Stimulated activated CD4-positive, alpha-beta T cell treated with anti-CD3 and anti-CD28 coated beads, Interleukin-1b, Interleukin-23, amount 100 ng/mL, for 1 hour (primary cell): ENCODE data around the gene DNAJB1.
"Not testable (repeated sequence)": the region's sequence is repeated elsewhere in the genome, so short reads cannot be mapped to it uniquely, and the experiment has no call there.

Source experiments
- DNase-seq, 2 donors: peaks; one replicate each; pipeline ENCODE4 v3.0.0-alpha.2; 2020; ENCODE audit warnings: low read depth in 2 of 2

The DNAJB1 gene

DNA sequence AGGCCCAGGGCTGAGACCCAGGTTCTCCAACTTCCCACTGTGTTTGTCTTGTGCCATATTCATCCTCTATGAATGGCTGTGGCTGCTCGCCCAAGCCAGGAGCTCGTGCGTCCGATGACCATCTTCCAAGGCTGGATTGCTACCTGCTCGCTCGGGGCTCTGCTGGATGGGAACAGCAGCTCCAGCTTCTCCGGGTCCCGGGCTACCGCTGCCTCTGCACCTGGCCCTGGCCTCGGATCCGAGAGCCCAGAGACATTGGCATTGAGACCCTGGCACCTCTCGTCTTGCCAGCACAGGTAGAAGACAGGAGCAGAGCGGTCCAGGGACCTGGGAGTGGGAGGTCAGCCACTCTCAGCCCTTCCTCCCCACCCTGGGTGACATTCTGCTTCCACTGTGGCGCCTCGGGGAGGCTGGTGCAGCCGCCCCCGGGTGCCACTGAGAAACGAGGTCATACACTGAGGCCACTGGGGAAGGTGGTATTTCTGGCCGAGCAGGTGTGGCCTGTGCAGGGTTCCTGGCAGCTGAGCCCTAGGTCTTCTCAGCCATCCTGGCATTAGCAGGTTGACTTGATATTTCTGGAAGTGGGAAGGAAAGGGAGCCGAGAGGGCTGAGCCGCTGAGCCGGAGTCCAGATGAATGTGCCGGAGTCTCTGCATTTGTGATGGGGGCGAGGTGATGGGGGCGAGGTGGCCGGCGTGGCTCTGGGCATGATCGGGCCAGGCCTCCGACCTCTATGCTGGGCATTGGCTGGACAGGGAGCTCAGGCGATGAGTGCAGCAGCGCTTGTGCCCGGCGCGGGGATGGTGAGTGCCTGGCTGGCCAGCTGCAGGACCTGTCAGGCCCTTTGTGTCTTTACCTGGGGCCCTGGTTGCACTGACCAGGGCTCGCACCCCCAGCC lies 35.1 kb upstream of the DNAJB1 start:
- DNase-seq, result no peak

DNA sequence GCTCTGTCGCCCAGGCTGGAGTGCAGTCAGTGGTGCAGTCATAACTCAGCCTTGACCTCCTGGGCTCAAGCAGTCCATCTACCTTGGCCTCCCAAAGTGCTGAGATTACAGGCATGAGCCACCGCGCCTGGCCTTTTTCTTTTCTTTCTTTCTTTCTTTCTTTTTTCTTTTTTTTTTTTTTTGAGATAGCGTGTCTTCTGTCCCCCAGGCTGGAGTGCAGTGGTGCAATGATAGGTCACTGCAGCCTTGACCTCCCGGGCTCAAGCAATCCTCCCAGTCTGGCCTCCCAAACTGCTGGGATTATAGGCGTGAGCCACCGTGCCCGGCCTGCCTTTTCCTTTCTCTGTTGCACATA lies 33.8 kb upstream of the DNAJB1 start:
- not testable (repeated sequence) for DNase-seq

DNA sequence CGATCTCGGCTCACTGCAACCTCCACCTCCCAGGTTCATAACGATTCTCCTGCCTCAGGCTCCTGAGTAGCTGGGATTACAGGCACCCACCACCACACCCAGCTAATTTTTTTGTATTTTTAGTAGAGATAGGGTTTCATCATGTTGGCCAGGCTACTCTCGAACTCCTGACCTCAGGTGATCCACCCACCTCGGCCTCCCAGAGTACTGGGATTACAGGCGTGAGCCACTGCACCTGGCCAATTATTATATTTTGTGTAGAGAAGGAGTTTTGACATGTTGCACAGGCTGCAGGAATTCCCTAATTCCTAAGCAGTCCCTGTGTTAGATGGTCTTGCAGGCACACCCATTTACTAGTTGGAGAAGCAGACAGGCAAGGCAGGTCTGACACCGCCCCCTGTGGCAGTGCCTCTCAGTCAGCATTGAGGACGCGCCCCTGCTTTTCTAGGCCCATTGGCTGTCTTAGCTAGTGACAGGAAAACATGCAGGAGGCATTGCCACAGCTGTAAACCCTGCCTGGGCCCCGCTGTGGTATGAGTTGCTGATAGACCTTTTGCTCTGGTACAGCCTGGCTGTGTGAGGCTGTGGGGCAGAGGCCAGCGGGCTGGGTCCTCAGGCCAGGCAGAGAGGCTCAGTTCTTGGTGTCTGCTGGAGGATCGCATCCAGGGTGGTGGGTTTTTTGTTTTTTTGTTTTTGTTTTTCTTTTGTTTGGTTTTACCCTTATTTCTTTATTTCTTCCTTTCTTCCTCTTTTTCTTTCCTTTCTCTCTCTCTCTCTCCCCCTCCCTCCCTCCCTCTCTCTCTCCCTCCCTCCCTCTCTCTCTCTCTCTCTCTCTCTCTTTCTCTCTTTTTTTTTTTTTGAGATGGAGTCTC lies 33.2 kb upstream of the DNAJB1 start:
- peak; percentile 57 to 67 for DNase-seq

DNA sequence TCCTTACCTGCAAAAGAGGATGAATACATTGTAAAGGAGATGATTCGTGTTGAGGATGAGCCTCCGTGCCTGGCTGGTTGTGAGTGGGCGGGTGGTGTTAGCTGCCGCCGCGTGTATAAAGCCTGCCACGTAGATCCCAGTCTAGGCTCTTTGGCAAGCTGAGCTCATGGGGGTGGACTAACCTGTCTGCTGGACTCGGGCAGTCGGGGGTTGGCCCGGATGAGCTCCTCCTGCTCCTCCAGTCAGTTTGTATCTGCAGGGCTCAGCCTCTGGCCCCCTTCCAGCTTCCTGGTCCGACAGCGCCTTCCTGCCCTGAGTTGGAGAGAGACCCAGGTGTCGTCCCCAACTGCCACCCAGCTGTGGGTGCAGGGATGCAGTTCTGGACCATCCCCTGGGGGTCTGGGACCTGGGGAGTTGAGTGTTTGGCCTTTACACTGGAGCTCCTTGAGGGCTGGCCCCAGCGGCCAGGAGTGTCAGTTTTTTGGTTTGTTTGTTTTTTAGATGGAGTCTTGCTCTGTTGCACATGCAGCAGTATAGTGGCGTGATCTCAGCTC lies 32.1 kb upstream of the DNAJB1 start:
- no peak for DNase-seq

DNA sequence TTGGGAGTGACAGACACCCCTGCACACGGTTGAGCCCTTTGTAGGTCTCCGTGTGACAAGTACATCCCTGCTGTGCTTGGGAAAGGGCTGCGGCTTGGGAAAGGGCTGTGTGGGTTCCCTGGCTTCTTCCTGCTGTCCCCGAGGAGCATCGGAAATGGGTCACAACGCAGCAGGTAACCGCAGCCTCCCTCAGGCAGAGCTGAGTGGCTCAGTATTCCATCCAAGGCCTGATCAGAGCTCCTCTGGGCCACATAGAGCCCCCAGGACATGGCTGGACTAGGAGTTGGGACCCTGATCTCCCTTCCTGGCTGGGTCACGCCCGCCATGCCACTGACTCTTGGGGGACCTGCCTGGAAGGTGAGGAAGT lies 27.5 kb upstream of the DNAJB1 start:
- DNase-seq, result no peak

DNA sequence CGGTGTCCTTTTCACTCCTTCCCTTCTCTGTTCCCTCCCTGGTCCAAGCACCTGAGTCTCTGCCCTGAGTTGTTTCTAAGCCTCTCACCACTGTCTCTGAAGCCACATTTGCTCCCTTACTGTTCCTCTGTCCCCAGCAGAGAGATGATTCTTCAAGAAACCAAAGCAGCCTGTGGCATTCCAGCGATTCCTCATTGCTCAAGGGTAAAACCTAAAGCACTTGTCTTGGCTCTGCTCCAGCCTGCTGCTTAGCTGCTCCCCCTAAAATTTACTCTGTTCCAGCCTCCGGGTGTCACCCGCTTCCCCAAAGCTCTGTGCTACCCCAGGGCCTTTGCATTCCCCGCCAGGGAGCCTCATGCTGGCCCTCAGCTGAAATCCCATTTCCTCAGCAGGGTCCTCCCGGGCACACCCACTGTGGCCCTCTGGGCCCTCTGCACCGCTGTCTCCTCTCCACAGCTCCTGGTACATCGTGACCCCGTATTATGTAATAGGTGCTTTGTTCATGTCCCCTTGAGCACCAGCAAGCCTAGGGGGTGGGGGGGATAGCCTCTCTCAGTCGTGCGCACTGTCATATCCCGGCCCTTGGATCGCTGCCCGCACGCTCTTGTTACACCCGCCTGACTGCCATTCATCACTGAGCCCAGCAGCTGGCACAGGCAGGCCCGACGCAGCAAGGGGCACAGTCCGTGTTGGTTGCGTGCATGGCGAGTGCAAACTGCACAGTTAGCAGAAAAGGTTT lies 26.9 kb upstream of the DNAJB1 start:
- no peak for DNase-seq

DNA sequence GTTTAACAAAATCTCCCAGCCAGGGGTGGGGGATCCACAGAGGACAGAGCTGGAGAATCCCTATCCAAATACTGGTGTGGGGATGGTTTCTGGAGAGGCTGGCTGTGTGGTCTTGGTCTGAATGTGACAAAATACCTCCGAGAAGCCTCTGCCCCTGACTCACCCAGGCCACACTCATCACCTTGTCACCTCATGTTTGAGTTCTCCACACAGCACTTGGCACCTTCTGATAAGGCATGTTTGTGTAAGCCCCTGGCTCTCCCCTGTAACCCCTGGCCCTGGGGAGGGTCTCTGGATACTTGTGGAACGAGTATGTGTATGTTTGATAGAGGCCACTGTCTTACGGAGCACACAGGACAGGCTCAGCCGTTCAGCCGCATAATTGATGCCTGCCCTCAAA lies 25.9 kb upstream of the DNAJB1 start:
- DNase-seq, result no peak

DNA sequence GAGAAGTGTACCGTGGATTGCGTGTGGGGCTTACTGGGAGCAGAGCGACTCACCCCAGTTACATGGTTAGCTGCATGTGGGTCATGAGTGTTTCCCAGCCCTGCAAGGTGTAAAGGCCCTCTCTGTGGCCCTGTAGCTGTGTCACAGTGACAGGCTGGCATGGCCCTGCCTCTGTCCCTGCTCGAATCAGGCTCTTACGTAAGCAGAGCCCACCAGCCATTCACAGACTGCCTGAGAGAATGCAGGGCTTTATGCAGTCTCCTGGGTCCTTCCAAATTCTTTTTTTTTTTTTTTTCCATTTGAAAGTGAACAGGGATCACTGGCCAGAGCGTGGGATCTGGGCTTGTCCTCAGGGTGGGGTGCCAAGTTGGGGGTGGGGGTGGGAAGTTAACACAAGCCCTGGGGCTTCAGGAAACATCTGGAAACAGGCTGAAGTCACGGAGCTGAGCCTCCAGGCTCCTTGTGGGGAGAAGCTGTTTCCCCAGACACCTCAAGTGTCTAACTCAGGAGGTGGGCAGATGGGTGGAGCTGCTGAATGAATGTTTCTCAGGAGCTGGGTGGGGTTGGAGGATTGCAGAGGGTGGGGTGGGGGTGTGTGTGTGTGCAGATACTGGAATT lies 24.6 kb upstream of the DNAJB1 start:
- no peak for DNase-seq

DNA sequence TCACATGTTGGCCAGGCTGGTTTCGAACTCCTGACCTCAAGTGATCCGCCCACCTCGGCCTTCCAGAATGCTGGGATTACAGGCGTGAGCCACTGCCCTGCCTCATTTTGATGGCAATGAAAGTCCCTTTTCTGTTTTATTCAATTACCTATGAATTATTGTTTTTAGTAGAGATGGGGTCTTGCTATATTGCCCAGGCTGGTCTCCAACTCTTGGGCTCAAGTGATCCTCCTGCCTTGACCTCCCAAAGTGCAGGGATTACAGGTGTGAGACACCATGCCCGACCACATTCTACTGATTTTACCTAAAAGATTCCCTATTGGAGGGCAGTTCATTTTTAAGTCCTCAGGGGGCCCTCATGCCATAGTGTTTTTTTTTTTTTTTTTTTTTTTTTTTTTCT lies 23.8 kb upstream of the DNAJB1 start:
- not testable (repeated sequence) for DNase-seq

DNA sequence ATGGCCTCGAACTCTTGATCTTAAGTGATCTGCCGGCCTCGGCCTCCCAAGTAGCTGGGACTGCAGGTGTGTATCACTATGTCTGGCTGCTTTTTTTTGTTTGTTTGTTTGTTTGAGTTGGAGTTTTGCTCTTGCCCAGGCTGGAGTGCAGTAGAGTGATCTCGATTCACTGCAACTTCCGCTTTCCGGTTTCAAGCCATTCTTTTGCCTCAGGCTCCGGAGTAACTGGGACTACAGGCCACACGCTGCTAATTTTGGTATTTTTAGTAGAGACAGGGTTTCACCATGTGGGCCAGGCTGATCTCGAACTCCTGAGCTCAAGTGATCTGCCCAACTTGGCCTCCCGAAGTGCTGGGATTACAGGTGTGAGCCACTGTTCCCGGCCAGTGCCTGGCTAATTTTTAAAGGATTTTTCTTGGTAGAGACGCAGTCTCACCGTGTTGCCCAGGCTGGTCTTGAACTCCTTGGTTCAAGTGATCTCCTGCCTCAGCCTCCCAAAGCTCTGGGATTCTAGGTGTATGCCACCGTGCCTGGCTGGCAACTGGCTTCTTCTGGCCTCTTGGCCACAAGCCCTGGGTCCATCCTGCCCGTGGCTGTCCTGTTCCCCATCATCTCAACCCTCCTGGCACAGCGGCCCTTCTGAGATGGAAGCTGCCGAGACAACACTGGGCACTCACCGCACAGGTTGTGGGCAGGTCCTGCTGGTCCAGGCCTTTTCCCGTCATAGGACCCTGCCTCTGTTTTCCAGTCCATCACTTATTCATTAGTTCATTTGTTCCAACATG lies 22.7 kb upstream of the DNAJB1 start:
- DNase-seq, result no peak

DNA sequence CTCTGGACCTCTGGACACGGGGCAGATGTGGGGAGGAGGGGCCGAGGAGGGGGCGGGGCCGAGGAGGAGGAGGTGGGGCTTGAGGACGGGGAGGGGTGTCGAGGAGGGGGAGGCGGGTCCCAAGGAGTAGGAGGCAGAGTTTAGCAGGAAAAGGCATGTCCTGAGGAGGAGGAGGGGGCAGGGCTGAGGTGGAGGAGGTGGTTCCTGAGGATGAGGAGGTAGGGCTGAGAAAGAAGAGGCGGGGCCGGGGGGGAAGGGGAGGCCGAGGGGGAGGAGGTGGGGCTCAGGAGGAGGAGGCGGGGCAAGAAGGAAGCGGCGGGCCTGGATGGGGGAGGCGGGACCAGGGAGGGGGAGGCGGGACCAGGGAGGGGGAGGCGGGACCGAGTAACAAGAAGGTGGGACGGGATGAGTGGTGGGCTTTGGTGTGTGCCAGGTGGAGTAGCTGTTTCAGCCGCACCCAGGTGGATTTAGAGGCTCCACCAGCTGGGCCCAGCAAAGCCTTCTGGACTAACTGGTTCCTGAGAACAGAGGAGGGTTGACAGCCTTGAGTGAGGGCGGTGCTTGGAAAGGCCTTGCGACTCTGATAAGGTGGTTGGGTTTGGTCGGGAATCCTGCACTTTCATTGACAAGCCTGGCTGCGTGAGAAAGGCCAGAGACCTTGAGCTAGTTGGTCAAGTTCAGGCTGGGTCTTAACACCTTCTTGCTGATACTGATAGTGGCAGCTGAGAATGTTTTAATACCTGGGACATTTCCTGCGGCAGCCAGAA lies 18.9 kb upstream of the DNAJB1 start:
- DNase-seq, result no peak

DNA sequence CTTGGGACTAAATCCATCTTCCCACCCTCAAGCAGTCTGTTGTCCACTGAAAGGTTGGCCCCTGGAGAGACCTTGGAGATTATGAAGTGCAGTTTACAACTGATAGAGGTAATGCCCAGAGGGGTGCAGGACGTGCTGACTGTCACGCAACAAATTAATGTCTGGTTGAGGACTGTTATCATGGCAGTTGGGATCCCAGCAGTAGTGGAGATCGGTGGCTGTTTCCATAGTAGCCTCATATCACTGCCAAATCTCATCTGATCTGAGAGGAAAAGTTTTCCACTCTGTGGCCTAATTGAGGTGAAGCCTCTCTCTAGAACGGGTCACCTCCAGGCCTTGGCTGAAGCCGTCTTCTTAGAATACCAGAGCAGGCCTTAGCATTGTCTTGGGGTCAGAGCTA lies 15.3 kb upstream of the DNAJB1 start:
- no peak for DNase-seq

DNA sequence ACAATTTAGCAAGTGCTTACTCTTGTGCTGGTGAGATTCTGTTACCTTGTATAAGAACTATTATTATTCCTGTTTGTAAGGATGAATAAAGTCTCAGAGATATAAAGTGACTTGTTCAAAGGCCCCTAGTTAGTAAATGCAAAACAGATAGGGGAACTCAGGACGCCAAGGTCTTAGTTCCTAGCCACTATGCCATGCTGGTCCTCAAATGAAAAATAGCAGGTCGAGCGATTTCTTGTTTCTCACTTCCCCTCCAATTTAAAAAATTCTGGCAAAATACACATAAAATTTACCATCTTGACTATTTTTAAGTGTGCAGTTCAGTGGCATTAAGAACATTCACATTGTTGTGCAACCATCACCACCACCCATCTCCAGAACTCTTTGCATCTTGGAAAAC lies 12.3 kb upstream of the DNAJB1 start:
- DNase-seq, result no peak

DNA sequence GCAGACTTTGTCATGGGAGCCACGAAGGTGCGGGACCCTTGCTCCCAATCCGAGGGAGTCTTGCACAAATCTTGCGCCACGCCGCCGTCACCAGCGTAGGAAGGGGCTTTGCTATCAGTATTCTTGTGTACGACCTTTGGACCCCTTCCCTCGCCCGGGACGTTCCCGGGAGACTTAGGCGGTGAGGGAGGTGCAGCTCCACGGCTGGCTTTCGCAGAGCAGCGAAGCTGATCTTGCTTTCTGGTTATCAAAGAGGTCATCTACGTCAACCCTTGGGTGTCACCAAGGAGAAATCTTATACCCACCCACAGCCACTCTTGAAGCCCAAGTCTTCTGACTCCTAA lies 11.8 kb upstream of the DNAJB1 start:
- no peak for DNase-seq

DNA sequence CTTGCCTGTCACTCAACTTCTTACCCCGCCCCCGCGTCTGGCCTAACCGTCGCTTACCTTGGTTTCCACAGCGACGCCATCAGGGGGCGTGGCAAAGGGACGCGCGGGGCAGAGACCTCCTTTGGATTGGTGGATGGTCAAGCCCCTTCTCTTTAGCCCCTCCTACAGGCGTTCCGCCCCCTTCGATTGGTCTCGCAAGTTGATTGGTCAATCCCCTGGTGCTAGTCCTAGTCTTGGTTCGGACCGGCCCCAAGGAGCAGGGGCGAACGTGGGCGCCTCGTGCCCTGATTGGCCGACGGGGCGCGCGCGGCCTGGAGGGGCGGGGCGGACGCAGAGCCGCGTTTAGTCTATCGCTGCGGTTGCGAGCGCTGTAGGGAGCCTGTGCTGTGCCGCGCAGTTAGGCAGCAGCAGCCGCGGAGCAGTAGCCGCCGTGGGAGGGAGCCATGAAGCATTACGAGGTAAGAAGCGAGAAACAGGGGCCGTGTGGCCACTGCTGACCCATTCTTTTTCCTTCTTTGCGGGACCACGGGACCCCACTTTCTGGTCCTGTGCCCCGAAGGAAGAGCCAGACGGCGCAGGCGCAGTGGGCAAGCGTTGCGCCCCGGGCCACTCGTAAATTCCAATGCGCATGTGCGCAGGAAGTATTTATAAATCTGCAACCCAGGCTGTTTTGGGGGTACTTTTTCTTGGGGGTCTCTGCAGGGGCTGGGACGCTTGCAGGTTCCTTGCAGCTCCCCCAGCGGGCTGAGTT lies 11.2 kb upstream of the DNAJB1 start, which contains the start of gene TECR:
Gene TECR (plus strand): TSS at position 341 of the 751 bp plus-strand sequence. CDS start 103 bp downstream, at position 444.
- peak; percentile 100 for DNase-seq

DNA sequence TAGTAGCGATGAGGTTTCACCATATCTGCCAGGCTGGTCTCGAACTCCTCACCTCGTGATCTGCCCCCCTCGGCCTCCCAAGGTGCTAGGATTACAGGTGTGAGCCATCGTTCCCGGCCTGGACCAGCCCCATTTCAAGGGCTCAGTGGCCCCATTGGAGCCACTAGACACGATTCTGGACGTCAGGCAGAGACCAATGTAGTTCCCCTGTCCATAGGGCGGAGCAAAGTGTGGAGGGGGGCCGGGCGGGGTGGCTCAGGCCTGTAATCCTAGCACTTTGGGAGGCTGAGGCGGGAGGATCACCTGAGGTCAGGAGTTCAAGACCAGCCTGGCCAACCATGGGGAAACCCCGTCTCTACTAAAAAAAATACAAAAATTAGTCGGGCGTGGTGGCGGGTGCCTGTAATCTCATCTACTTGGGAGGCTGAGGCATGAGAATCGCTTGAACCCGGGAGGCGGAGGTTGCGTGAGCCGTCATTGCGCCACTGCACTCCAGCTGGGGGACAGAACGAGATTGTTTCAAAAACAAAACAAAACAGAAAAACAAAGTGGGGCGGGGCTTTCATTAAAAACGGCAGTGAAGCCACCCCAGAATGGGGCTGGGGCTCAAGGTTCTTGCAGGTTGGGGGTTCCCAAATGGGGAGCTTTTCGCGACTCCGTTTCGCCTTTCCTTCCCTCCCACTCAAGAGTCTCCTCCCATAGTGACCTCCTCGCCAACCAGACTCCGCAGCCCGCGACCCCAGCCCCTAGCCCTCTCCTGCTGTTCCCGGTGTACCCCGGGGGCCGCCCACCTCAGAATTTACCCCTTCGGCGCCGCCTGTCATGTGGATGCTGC lies 10.4 kb upstream of the DNAJB1 start:
- DNase-seq, result no peak

DNA sequence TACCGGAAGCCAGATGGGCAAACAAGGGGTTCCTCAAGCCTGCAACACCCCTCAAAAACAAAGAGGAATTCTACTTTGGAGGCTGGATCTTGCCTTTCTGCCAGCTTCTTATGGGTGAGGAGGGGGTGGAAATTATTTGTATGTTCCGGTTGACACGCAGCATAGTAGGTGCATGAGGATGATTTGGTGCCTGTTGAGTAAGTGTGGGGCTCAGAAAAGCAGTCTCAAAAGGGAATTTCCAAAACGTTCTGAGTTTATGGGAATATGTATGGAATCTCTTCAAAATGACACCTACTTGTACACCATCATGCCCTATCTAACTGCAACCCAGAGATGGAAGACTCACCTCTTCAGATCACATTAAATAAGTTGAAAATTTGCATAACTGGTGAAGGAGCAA lies 8.2 kb upstream of the DNAJB1 start:
- no peak for DNase-seq

DNA sequence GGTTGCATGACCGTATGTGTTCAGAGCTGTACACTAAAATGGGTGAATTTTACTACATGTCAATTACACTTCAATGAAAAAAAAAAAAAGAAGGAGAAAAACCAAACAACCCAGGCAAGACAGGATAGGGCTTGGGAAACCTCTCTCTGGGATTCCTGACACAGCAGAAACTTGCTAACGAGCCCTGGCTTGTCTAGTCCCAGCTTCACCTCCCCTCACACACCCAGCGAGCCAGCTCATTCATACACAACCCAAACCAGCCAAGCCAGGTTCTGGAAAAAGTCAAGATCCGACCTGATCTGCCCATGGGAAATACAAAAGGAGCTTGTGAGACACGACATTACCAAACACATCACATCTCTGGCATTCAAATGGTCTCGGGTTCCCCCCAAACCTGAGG lies 7.5 kb upstream of the DNAJB1 start:
- no peak for DNase-seq
